NCI-H748 treated with DMSO at 0.1 percent for 48 hours (cell line): ENCODE data around the gene ACTL10.
"Not testable (repeated sequence)": the region's sequence is repeated elsewhere in the genome, so short reads cannot be mapped to it uniquely, and the experiment has no call there.

Experiments used
- DNase-seq: peaks from one replicate; lab custom pipeline; 2025; lab: John Stamatoyannopoulos, UW

Gene ACTL10

GRCh38 chr20:33666293-33667244, at the start of gene ACTL10:
Gene ACTL10 (plus strand): TSS chr20:33666943. CDS start chr20:33667498, 555 bp downstream.
- peak; percentile 94 for DNase-seq

- DNase-seq: no peak
Observed at GRCh38 chr20:33621717-33622400, 44.9 kb upstream of the ACTL10 start.

GRCh38 chr20:33622705-33623365, 43.9 kb upstream of the ACTL10 start:
- no peak for DNase-seq

DNA sequence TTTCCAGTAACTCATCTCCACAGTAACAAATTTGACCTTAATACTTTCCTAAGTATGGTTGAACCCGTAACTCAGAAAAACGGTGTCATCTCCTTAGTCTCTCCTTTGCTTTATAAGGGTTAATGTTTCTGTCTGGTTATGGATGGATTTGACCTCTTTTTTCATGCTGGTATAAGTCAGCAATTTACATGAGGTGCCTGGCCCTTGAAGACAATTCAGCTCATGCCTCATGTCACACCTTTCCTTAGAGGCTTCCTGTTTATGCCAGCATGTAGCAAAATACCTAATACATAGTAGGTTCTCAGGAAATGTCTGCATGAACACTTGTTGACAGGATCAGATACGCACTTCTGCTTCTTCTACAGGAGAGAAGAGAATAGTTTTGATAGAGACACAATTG, 42.3 kb upstream of the ACTL10 start:
- DNase-seq: no peak

DNA sequence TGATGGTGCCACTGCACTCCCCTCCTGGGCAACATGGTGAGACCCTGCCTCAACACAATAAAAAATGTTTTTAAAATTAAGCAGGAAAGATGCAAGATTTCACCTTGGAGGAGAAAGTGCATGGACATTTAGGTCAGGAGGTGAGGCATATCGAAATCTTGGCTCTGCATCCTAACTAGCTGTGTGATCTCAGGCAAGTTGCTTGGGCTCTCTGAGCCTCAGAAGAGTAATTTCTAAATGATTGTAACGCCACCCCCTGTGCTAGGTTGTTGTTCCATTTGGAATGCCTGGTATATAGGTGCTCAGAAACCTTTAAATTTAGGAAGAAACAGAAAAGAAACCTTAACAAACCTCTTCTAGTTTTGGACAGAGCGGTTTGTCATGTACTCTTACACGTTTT, 40.6 kb upstream of the ACTL10 start:
- no peak for DNase-seq

DNA sequence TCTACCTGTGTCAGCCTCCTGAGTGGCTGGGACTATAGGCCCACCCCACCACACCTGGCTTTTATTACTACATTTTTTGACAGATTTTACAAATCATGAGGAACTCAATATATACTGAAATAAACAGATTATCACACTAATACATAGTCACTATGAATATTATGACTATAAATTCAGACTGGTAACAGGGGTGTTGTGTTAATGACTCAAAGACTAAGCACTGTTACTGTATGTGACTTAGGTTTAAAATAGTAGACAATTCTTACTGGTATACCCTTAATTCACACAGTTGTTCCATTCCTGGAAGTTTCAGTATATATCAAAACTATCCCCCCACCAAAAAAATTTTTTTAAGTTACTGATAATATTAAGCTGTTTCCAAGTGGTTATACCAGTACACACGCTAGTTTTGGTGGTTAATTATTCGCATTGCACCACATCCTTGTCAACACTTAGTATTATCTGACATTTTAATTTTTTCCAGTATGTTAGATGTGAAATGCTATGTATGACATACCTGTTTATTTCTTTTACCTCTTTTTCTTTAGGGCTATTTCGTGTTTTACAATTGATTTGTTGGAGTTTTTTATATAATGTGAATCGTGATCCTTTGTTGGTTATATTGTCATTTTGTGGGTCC, 39.0 kb upstream of the ACTL10 start:
- DNase-seq: no peak

- DNase-seq: no peak
Observed at GRCh38 chr20:33629533-33629932, 37.2 kb upstream of the ACTL10 start.

DNA sequence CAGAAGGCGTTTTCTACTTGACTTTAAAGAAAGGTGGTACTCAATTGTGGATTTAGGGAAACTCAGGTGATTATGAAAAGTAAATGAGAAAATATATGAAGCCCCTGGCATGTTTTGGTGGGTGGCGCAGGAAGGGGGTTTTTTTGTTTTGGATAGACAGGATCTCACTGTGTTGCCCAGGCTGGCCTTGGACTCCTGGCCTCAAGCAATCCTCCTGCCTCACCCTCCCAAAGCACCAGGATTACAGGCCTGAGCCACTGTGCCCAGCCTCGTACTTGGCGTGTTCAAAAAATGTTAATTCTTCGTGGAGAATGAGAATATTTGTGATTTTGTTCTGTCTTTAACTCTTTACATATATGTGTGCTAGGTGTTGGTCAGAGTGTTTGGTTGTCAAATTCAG, 36.8 kb upstream of the ACTL10 start:
- DNase-seq: no peak

DNA sequence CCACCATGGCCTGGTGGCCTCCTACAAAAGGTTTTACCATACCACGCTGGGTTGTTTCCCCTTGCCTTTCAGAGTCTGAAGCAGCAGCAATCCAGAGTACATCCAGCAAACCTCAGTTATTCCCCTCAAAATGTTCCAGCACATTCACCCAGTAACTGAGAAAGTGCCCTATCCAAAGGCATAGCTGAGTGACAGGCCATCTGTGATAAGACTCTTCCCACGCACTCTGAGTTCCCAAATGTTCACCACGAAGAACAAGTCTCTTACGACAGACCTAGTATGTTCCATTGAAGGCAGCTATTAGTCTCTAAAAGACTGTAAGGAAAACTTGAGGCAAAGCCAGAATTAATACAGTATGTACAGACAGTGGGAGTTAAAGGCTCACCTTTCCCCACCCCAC, 36.2 kb upstream of the ACTL10 start:
- no peak for DNase-seq

DNA sequence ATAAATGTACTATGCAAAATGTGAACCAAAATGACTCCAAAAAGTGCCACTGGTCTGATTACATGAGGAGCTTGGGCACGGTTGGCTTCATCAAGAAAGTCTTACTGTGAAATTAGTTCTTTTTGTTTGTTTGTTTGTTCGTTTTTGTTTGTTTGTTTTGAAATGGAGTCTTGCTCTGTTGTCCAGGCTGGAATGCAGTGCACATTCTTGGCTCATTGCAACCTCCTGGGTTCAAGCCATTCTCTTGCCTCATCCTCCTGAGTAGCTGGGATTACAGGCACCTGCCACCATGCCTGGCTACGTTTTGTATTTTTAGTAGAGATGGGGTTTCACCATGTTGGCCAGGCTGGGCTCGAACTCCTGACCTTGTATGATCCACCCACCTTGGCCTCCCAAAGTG, 34.8 kb upstream of the ACTL10 start:
- not testable (repeated sequence) for DNase-seq

DNA sequence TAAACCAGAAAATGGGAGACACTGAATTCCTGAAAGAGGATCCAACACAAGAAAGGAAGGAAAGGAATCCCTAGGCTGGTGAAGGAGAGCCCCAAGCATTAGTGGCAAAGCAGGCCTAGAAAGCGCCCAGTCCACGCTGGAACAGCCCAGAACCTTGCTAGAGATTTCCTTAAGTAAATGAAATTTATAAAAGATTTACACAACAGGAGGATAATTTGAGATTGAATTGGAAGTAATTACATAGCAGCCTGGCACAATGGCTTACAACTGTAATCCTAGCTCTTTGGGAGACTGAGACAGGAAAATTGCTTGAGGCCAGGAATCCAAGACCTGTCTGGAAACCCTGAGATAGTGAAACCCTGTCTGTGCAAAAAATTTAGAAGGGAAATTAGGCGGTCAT, 31.4 kb upstream of the ACTL10 start:
- no peak for DNase-seq

DNA sequence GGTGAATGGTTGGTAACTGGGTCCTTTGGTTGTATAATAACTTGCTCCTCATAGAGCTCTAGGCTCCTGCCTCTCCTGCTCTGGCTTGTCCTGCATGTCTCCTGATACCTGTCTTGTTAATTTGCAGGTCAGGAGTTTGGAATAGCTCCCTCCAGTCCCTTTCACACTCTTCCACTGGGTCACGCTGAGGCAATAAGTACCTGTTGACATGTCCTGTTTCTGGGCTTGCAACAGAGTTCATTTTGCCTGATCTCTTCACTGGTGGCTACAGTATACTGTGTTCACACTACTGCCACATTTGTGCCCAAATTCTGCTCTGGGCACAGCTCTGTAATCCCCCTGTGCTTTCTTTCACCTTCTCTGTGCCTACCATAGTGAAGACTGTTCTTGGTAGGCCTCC, 30.0 kb upstream of the ACTL10 start:
- no peak for DNase-seq

- no peak for DNase-seq
Observed at GRCh38 chr20:33640287-33640686, 26.5 kb upstream of the ACTL10 start.

DNA sequence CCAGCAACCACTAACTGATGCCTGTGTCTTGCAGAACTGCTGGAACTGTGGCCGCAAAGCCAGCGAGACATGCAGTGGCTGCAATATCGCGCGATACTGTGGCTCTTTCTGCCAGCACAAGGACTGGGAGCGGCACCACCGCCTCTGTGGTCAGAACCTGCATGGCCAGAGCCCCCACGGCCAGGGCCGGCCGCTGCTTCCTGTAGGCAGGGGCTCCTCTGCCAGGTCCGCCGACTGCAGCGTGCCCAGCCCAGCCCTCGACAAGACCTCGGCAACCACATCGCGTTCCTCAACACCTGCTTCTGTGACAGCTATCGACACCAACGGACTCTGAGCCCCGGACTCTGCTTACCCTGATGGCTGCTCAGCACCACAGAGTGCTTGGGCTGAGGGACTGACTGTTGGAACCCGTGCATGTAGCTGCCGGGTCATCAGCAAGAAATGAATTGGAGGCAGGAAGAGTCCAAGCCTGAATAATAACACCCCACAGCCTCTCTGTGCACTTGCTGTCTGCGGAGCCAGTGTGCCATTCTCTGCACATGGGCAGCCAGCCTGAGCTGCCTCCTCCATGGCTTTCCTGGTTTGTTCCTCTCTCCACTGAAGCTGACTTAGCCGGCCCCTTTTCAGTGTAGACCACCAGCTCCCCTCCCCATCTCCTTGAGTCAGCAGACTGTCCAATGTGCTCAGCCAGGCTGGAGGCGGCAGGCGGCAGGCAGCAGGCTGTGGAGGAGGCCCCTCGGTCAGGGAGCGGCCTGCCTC, 22.3 kb upstream of the ACTL10 start:
- DNase-seq: no peak

GRCh38 chr20:33645072-33645358, 21.7 kb upstream of the ACTL10 start:
- DNase-seq: no peak

DNA sequence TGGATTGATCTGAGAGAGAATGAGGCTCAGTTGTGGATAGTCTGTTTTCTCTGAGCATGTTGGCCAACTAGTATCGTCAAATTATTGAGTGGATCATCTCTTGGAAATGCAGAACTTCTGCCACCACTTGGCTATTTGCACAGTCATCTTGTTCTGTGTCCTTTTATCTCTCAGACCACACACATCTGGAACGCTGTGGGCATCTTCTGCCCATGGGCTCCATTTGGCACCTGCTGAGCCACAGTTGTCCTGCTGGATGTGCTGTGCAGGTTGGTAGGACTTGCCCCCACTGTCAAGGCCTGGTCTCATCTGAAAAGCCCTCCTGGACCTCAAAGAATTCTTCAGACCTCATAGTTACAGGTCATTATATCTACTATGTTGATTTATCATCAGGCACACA, 21.3 kb upstream of the ACTL10 start:
- no peak for DNase-seq

DNA sequence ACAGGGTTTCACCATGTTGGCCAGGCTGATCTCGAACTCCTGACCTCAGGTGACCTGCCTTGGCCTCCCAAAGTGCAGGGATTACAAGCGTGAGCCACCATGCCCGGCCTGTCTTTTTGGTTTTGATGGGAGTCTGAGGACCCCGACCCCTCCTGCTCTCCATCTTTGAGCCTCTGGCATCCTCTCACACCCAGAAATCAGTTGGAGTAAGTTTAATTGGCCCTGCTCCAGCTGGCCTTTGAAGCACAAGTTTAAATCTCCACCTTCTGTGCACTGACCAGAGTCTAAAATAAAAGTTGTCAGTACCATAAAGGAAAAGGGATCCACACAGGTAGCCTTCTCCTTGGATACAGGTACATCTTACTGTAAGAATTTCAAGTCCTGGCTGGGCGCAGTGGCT, 20.6 kb upstream of the ACTL10 start:
- no peak for DNase-seq

GRCh38 chr20:33646959-33647602, 19.7 kb upstream of the ACTL10 start:
- DNase-seq: not testable (repeated sequence)

GRCh38 chr20:33647603-33648395, 18.9 kb upstream of the ACTL10 start:
- DNase-seq: no peak

- no peak for DNase-seq
Observed at GRCh38 chr20:33648396-33649004, 18.2 kb upstream of the ACTL10 start.
